Forelimb muscle (tissue), 1 donor: ENCODE results near the gene DOCK9. TPM values are rescaled to one million over a fixed set of nuclear protein-coding genes. Genes with fewer than 3 reads are reported as not detected.
A peak's percentile ranks its signal among the peaks of the same experiment; 100 is the strongest.

ENCODE experiments used
- DNase-seq: peaks from one replicate; pipeline ENCODE4 v3.0.0-alpha.2; 2013; ENCODE audit warnings: low read depth
- polyA plus RNA-seq: library from polyadenylated mRNA; unstranded; fragments of 120-200 nt; gene quantifications from one replicate; pipeline ENCODE4 v1.2.1, GENCODE V29; 2013; ENCODE audit not compliant: insufficient read length

The DOCK9 gene
- polyA plus RNA-seq, 1 donor = 91.6 TPM

DNA sequence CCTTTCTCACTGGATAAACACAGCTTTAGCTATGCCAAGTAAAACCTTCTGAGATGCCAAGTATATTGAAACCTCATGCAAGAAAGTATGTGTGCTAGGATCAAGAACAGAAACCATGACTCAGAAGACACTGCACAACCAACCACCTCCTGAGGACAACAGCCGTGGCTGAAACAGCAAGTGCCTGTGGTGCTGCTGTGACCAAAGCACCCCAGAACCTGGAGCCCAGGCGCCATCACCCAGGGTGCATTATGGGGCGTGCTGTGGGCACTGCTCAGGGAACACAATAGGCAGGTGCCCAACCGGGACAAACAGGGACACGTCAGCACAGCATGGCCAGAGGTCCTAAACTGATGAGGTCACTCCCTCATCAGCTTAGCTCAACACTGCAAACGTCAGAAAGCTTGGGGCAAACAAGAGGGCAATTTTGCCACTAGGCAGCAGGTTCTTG is 124.1 kb downstream of the DOCK9 start:
- no peak for DNase-seq

DNA sequence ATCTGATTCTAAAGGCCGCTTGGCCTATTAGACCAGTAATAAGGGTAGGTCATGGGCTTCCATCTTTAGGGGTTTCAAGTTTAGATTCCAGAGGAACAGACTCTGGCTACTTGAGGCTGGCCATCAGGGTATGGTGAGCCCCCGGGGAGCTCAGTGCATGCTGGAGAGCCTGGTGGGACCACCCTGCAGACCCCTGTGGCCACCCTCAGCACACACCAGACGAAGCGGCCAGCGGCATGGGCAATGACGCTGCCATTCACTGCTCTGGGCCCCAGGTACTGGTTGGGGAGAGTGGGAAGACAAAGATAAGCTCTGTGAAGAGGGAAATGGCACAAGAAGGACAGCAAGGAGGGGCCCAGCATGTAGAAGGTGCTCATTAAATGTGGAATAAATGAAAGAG is 126.6 kb downstream of the DOCK9 start:
- no peak for DNase-seq

DNA sequence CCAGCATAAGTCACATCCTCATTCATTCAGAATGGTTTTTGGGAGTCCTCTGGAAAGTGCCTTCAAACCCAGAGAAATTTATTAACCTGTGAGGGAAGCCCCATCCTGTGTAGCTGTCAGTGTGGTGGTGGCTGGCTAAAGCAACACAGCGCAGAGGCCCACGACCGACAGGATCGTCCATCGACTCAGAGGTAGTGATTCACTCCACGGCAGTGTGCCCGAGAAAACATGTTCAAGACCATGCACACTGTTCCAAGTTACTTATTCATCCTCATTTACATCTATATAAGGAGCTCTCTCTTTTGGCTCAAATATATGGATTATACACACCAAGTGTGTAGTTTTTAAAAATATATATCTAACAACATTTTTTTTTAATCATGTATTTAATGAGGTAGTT is 129.1 kb downstream of the DOCK9 start:
- DNase-seq = no peak

DNA sequence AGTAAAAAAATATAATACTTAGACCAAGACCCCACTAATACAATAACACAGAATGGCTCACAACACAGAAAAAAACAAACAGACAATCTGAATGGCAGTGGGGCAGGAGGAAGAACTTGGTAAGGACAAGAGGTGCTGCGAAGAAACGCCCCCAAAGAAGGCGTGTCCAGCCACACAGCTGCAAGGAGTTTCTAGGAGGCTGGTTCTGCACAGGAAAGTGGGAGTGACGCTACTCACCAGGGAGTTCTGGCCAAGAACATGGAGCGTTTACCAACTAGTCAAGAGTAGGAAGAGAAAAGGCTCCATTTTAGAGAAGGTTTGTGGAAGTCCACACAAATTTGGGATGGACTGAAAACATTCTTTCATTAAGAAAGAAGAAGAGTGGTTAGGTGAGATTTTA is 130.1 kb downstream of the DOCK9 start:
- no peak for DNase-seq

DNA sequence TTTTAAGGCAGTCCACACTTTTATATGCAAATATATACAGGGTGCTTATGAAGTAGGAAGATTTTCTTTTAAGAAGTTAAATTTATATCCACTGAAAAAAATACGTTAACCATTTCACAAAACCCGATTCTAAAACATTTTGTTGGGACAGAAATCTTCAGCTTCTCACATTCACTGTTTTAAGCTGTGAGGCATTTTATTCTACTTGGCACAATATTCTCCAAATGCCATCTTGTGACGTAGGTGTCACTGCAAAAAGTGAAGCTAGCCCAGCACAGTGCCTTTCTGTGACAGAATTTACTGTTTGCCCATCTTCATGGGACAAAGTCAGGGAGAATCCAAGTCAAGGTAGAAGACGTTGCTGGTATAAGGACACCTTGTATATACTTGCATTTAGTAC is 130.9 kb downstream of the DOCK9 start:
- DNase-seq = no peak

DNA sequence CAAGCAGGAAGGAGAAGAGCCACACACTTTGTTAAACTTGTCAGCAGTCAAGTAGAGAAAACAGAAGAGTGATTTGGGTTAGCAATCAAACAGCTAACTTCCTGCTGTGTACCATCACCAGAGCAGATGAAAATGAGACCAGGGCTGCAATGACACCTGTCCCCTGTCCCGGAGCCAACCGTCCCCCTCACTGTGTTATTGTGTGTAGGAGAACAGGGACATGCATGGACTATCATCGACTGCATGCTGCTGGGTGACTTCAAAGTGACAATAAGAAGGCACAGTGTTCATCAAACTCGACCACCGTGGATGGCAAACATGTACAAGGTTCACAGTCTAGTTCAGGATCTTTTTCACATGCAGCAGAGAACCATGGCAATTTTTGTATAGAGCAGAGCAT is 131.3 kb downstream of the DOCK9 start:
- no peak for DNase-seq

DNA sequence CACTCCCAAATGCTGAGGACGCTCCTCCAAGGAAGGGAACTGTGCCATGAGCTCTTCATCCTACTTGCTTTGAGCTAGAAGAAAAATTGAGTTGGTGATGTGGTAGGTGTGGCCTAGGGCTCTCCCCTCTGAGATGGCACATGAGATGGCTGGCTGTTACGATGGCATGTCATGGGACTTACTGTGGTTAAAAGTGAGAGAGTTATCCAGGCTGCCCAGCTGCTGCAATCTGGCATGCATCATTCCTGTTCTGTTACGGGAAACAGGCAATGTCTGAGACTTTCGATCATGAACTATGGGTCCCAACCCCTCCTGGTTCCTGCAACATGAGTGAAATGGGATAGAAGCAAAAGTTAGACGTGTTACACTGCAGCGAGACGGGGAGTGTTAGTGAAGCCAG is 132.1 kb downstream of the DOCK9 start:
- DNase-seq = no peak

DNA sequence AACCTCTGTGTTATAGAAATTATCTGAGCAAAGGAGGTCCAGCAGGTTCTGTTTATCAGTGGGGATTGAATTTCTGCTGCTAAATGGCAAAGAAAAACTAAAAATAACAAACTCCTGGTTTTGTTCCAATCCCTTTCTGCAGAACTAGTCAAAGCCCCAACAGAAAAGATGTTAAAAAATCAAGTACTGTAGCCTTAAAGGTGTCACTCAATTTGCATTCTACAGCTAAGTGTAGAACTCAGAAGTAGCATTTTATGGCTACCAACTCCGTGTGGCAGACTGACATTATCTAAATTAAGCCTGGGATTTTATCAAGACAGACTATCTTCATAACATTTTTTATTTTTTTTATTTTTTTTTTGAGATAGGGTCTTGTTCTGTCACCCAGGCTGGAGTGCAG is 133.8 kb downstream of the DOCK9 start:
- no peak for DNase-seq

DNA sequence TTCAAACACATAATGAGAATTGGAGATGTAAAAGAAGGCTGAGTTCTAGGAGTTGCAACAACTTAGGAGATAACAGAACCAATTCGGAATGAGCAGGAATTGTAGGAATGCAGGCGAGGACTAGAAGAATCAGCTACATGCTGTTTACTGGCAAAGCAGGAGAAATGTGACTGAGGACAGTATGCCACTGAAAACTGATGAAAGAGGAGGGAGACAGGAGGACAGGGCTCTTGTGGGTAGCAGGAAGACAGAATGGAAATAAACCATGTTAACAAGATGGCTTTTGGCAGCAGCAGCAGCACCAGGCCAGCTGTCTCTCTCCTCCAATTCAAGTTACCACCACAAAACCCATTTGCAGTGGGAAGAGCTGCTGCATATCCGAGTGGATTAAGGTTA is 134.4 kb downstream of the DOCK9 start:
- no peak for DNase-seq

DNA sequence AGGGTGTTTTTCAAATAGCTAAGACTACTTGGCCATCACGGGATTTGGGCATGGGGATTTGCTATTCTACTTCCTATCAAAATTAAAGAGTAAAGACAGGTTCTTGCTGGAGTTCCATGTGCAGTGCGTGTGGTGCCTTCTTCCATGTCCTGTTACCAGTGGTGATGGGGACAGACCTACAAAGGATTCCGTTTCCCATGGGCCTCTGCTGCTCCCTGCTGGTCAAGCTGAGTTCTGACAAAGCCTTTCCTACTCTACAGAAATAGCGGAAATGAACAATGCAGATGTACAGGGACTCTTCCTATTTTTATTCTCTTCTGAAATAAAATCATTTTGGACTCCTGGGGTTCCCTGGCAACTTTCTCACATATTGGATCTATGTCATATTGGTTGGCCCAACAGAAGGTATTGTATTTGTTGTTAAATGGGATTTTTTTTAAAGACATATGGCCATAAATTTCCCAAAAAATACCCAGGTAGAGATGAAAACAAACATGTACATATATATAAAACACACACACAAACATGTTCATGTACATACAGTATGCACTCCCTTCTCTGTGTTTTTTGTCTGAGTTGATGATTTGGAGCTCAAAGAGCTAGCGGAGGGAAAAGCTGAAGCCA is 134.9 kb downstream of the DOCK9 start:
- DNase-seq = peak; percentile 39

DNA sequence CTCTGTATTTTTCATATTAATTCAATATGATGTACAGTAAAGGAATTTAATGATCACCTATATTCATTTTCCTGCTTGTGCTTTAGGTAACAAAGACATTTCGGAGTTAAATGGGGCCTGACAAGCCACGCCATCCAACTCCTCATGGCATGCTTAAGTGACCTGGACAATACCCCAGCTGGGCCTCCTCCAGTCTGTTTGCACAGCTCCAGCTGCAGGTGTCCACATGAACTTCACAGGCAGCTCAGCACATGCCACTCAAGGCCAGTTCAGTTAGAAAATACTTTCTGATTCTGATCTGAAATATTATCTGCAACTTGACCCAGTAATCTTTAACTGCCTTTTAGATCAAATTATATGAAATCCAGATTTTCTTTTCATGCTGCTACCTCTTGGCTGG is 135.8 kb downstream of the DOCK9 start:
- DNase-seq = no peak

DNA sequence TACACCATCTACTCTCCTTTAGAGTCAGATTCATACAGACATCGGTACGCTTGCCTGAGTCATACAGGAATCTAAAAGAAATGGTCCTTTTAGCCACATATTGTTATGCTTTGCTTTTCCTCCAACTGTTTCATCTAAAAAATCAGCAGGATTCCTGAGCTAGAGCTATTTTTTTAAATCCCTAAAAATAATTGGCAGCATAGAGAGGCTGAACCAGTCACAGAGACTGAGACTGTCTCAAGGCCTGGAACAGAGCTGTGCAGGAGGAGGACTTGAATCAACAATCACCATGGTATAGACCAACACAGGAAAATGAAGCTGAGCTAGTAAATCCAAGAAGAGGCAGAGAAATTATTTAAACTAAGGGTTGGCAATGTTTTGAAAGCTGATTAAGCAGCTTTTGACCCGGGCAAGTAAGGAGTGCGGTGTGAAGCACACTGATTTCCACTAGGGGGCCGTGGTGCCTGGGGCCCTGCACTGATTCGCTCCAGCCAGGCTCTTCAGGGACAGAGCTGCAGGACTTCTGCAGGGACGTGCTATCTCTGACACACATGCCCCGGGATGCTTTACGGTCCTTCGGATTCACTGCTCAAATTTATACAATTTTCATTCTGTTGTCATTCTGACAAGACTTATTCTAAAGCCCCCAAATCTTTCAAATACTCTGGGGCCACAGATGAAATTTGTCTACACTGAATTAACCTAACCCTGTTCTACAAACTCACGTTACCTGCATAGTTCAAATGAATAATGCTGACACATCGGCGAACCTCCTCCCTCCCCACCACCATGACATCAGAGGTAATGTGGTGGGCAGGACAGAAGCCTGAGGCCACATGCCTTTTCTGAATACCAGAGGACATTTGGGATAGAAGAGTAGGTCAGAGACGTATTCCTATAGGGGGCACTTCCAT is 137.8 kb downstream of the DOCK9 start:
- no peak for DNase-seq

DNA sequence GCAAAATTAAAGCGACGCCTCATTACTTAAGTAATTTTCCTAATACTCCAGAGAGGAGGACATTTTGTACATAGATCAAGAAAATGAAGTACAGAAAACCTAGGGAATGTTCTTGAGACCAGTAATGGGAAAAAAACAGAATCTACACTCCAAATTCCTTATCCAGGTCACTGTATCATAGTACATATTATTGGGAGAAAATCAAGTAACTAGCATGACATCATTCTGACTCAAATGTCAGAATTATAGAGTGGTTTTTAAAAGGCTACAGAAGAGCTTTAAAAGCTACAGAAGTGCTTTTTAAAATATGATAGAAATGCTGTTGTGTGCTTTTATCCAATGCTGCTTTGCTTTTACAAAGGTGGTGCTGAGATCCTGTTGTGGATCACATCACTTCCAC is 139.1 kb downstream of the DOCK9 start:
- no peak for DNase-seq

DNA sequence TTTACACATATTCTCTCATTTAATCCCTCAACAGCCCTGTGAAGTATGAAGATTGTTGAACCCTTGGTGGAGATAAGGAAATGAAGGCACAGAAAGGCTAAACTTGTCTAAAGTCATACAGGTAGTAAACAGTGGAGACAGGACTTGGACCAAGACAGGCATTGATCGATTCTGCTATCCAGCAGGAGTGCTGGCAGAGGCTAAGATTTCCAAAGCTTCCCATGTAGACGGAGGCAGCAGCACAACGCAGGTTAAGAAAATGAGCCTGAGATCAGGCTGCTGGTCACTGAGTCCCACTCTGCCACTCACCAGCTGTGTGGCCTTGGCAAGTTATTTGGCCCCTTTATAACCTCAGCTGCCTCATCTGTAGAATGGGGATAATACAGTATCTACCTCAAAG is 140.0 kb downstream of the DOCK9 start:
- DNase-seq = no peak

DNA sequence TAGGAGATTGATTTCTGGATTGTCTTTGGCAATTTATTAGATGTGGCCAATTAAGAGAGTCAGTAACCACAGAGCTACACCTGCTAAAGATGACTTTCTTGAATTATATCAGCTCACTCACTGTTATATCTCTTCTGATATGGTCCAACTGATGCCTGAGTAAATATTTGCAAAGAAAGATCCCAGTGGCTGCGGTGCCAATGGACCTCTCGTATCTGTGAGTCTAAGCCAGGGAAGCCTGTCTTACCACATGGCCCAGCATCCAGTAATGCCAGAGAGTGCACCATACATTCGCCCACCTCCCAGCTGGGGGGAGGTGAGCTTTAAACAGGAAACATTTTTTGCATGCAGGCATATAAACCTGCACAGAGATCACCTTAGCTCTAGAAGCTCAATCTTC is 142.7 kb downstream of the DOCK9 start:
- DNase-seq = no peak

DNA sequence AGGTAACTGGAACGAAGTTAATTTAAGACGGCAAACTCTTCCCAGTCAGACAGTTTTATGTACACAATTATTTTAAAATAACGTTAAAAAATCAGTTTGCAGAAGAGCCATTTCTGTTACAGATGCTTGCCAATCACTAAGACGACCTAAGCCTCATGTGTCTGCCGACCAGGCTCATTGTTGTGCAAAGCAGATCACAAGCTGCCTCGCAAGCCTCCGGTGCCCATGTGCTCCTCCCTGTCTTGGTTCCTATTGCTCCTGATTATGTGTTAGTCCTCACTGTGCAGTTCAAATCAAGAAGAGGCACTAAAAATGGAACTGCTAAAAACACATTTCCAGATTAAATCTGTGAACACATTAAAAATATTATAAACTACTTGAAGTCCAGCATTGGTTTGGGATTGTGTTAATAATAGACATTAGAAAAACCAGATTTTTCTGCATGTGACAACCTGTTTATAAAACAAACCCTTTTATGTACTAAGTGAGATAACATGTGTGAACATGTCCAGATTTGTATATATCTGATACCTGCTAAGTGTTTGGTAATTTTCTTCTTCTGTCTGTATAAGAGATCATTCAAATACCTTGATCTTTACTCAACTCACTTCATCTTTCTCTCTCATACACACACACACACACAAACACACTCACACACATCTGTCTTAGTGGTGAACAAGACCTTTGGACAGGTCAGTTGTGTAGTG is 143.5 kb downstream of the DOCK9 start:
- no peak for DNase-seq

DNA sequence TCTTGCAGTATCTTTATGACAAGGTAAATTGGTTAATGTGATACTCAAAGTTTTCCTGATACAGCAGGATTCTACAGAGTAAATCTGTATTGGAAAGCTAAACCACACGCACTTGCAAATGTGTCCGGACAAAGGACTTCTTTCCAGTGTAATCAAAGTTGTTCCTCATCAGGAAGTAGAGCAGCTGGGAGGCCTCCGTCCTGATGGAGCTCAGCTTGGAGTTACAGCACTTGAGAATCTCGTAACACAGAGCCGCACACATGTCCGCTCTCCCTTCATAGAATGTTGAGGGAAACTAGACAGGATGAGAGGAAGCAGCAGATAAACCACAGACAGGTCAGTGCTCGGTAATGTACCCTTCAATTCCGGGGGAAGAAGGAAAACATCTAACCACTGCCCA is 146.6 kb downstream of the DOCK9 start:
- no peak for DNase-seq

DNA sequence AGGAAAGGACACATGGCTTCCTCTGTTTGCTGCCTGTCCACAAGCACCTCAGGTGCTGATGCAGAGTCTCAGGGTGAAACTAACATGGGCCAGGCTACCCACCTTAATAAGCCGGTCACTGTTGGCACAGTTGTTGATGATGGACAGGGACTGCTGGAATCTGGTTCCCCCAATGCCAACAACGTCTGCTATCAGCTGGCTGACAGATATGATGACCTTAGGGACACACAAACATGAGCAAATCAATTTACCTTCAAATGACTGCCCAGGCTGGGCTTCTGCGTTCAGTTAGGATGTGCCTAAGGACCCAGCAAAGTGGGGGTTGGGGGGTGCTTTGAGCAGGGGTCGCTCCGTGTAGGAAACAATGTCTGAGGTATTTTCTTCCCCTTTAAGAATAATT is 148.3 kb downstream of the DOCK9 start:
- no peak for DNase-seq

DNA sequence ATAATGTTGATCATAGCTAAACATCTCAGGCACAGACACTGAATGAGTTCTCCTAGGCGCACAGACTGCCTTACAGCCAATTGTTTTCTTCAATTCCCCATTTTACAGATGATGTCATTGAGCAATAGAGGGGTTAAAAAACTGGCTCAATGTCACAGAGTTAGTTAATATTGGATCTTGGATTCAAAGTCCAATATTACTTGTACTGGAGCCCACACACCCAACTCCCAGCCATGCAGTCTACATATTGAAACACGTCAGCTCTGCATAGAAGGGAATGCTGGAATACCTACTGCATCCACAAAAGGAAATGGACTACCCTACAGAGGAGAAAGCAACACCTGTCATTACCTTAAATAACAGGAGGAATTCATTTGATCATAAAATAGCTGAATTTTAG is 149.2 kb downstream of the DOCK9 start:
- no peak for DNase-seq

DNA sequence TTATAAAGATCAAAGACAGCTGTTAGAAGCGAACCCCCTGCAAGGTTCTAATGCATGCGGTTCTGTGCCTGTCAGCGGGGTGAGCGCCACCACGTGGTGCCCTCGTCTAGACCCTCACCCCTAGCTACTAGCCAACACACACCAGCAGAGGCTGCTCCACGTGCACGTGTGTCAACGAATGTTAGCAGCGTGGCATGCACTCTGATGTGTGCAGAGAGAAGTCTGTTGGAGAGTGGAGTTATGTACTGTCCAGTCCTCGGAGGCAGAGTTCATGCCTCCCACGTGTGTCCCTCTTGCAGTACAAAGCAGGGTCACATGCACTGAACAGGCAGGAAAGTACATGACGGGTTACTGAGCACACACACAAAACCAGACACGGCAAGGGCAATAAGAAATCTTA is 150.4 kb downstream of the DOCK9 start:
- DNase-seq = no peak

DNA sequence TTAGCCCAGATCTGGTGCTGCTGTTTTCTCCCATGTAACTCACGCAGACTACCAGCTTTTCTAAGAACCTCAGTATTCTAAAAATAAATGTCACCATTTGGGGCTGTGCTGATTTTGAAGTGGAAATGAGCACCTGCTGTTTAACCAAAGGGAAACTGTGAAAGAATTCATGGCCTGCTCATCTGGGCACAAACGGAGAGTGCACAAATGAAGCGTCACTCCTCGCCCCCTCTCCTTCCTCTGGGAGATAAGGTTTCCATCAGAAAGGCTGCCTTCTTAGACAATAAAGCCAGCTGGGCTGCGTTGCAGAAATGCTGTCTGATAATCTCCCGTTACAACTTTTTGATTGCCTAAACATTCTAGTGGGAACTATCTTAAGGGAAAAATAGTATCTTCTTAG is 151.7 kb downstream of the DOCK9 start:
- DNase-seq = no peak

DNA sequence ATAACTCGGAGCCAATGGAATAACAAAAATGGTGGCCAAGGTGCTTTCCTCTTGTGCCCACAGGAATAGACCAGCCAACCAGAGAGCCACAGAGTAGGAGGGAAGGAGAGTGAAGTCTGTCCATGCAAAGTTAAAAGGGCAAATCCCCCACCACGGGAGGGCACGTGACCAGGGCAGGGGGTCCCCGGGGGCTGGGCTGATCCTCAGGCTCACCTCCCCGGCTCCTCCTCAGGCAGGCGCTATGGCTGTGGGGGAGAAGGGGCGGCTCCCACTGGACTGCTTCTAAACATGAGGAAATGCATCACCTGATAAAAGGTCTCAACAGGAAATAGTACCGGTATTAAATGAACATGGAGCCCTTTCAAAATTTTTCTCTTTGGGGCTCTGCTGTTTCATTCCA is 152.2 kb downstream of the DOCK9 start:
- DNase-seq = no peak
